Activated naive CD8-positive, alpha-beta T cell treated with anti-CD3 and anti-CD28 coated beads, Interleukin-2, amount 10 ng/mL, durations not matched to agents 7 days and 5 days (primary cell): ENCODE results near the gene ARSI. TPM values are rescaled to one million over a fixed set of nuclear protein-coding genes. Genes with fewer than 3 reads are reported as not detected.

Experiments
- ATAC-seq: fragments of 150-1000 bp; cut with Tn5 transposase; one replicate; pipeline ENCODE4 v1.10.0; 2021; ENCODE audit warnings: low read depth, moderate library complexity
- POLR2A ChIA-PET: fragments of 350-600 bp; sonication (Branson Sonifier 250); formaldehyde crosslinking; loops from one replicate; lab custom pipeline; 2021; ENCODE audit warnings: antibody characterized with exemption; lab: Charles Lee
- DNase-seq: peaks from one replicate; pipeline ENCODE4 v3.0.0; 2021
- H3K27ac Mint-ChIP-seq: one replicate; pipeline ENCODE4 v1.8.0; 2022; ENCODE audit warnings: mild to moderate bottlenecking, mixed read lengths
- H3K27me3 Mint-ChIP-seq: one replicate; pipeline ENCODE4 v1.8.0; 2022; ENCODE audit warnings: mild to moderate bottlenecking, moderate library complexity, mixed read lengths
- H3K36me3 Mint-ChIP-seq: one replicate; pipeline ENCODE4 v1.8.0; 2021; ENCODE audit warnings: mild to moderate bottlenecking, mixed read lengths
- H3K4me1 Mint-ChIP-seq: one replicate; pipeline ENCODE4 v1.8.0; 2021; ENCODE audit warnings: mixed read lengths
- H3K4me3 Mint-ChIP-seq: one replicate; pipeline ENCODE4 v1.8.0; 2022; ENCODE audit warnings: mild to moderate bottlenecking, moderate library complexity, mixed read lengths
- H3K9me3 Mint-ChIP-seq: one replicate; pipeline ENCODE4 v1.8.0; 2021; ENCODE audit warnings: mixed read lengths
- total RNA-seq, 2 experiments: library from RNA; stranded (reverse); gene quantifications; one replicate each; pipeline ENCODE4 v1.2.3, GENCODE V29; 2021

The ARSI gene
- total RNA-seq, 2 experiments from 2014 or later = not detected

GRCh38 chr5:150300496-150301169 lies 2.1 kb downstream of the ARSI start:
- POLR2A ChIA-PET = no interaction called here
- H3K4me1 Mint-ChIP-seq = peaks cover 8% of the 10 kb centered on the region
- H3K27ac Mint-ChIP-seq = no peak overlapping the region
- H3K36me3 Mint-ChIP-seq = no peaks in the 10 kb centered on the region
- peaks cover 46% of the 10 kb centered on the region for H3K27me3 Mint-ChIP-seq
- no peak for ATAC-seq
- H3K4me3 Mint-ChIP-seq = no peak overlapping the region
- DNase-seq = no peak
- H3K9me3 Mint-ChIP-seq = no peaks in the 10 kb centered on the region

DNA sequence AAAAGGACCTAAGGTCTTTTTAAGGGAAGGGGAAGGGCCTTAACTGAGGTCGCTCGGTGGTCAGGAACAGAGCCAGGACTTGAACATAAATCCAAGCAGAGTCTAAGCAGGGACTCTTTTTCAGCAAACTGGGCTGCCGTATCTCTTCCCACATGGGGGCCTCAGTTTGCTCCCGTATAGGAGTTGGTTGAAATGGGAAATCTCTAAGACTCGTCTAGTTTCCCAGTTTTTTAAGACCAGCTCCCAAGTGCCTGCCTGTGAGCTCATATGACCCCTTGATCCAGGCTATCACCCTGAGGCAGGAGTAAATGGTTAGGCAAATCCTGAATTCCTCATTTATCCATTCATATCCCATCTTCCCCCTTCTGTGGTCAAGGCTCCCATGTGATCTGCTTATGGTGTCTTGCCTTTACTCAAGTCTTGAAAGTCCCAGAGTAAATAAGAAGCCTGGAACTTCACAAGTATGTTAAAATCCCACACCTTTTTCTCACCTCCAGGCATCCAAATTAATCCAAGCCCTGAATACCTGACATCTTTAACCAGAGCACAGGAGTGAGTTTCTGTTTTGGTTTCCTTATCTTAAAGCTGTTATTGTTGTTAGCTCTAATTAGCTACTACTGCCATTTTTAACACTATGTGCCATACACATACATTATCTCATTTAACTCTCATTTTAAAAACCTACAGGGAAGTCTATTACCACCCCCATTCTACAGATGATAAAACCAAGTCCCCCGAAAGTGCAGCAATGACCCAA lies 3.0 kb downstream of the ARSI start:
- no peaks in the 10 kb centered on the region for H3K9me3 Mint-ChIP-seq
- ATAC-seq (no peak), DNase-seq (no peak)
- H3K27me3 Mint-ChIP-seq = peaks cover 42% of the 10 kb centered on the region
- H3K36me3 Mint-ChIP-seq = no peaks in the 10 kb centered on the region
- no peak overlapping the region for H3K4me3 Mint-ChIP-seq
- H3K4me1 Mint-ChIP-seq = peaks cover 4% of the 10 kb centered on the region
- no peak overlapping the region for H3K27ac Mint-ChIP-seq
- POLR2A ChIA-PET = no interaction called here

GRCh38 chr5:150298701-150299451 lies 3.8 kb downstream of the ARSI start:
- H3K27ac Mint-ChIP-seq = no peak overlapping the region
- DNase-seq = no peak
- H3K4me1 Mint-ChIP-seq = peaks cover 4% of the 10 kb centered on the region
- H3K36me3 Mint-ChIP-seq = no peaks in the 10 kb centered on the region
- no peaks in the 10 kb centered on the region for H3K9me3 Mint-ChIP-seq
- POLR2A ChIA-PET = no interaction called here
- H3K27me3 Mint-ChIP-seq = peaks cover 36% of the 10 kb centered on the region
- no peak overlapping the region for H3K4me3 Mint-ChIP-seq
- ATAC-seq = no peak

DNA sequence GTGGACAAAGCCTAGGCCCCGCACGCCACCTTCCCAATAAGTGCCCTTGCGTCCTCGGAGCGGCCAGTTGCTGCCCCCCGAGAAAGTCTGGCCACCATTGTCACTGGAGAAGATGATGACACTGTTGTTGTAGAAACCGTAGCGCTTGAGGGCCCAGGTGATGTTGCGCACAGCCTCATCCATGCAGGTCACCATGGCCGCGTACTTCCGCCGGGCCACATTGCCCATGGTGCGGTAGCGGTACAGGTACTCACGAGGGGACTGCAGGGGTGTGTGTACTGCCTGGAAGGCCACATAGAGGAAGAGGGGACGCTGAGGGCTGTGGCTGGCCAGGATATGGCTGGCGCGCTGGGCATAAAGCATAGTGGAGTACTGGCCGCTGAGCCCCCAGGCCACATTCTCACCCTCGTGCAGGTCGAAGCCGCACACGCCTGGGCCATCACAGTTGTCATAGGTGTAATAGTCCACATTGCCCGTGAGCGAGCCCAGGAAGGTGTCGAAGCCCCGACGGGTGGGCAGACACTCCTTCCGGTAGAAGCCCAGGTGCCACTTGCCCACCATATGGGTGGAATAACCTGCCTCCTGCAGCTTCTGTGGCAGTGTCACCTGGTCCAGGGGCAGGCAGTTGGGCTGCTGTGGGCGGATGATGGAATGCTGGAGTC lies 4.6 kb downstream of the ARSI start:
- no peaks in the 10 kb centered on the region for H3K36me3 Mint-ChIP-seq
- no peak for ATAC-seq
- H3K4me3 Mint-ChIP-seq = no peak overlapping the region
- no peaks in the 10 kb centered on the region for H3K9me3 Mint-ChIP-seq
- no peak overlapping the region for H3K27ac Mint-ChIP-seq
- POLR2A ChIA-PET = no interaction called here
- H3K27me3 Mint-ChIP-seq = peaks cover 28% of the 10 kb centered on the region
- DNase-seq = no peak
- H3K4me1 Mint-ChIP-seq = peaks cover 4% of the 10 kb centered on the region

- no peak overlapping the region for H3K27ac Mint-ChIP-seq
- no peak overlapping the region for H3K4me3 Mint-ChIP-seq
- H3K27me3 Mint-ChIP-seq = peaks cover 22% of the 10 kb centered on the region
- H3K4me1 Mint-ChIP-seq = peaks cover 4% of the 10 kb centered on the region
- no peak for ATAC-seq
- H3K36me3 Mint-ChIP-seq = no peaks in the 10 kb centered on the region
- POLR2A ChIA-PET = no interaction called here
- no peaks in the 10 kb centered on the region for H3K9me3 Mint-ChIP-seq
- no peak for DNase-seq
These were observed 5.3 kb downstream of the ARSI start for GRCh38 chr5:150297236-150297890.

GRCh38 chr5:150296496-150296895 lies 6.2 kb downstream of the ARSI start:
- Mint-ChIP-seq H3K4me1 (peaks cover 4% of the 10 kb centered on the region), H3K9me3 (no peaks in the 10 kb centered on the region), H3K27me3 (peaks cover 17% of the 10 kb centered on the region), H3K27ac (no peak overlapping the region), H3K36me3 (no peaks in the 10 kb centered on the region), H3K4me3 (no peak overlapping the region)
- ATAC-seq = no peak
- no peak for DNase-seq
- POLR2A ChIA-PET = no interaction called here

DNA sequence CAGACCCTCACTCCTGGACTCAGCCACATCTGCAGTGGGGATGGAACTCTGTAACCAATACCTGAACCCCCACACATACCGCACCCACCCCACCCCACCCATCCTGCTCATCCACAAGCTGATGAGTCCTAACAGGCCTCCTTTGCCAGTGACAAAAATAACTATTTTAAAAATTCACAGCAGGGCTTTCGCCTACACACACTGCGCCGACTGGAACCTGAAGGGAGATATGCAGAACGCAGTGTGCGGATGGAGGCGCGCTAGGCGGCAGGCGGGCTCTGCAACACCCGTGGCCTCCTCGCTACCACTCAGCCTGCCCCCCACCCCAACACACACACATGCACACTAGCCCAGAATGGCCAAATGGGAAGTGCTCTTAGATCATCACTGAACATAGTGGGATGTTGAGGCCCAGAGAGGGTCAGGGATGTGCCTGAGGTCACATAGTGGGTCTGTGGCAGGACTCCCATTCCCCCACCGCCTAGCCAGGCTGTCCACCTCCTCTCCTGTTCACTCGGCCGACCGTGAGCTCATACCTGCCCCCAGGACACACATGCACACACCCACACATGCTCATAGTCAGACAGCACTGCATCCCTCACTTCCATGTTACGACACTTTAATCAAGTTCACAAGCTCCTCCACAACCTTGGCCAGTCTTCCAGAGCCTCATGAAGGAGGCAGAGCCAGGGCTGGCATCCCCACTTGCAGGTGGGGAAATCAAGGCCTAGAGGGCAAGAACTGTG lies 6.8 kb downstream of the ARSI start:
- DNase-seq = no peak
- Mint-ChIP-seq H3K36me3 (no peaks in the 10 kb centered on the region), H3K9me3 (no peaks in the 10 kb centered on the region), H3K4me1 (peaks cover 4% of the 10 kb centered on the region), H3K4me3 (no peak overlapping the region), H3K27ac (no peak overlapping the region), H3K27me3 (peaks cover 11% of the 10 kb centered on the region)
- no peak for ATAC-seq
- POLR2A ChIA-PET = no interaction called here

DNA sequence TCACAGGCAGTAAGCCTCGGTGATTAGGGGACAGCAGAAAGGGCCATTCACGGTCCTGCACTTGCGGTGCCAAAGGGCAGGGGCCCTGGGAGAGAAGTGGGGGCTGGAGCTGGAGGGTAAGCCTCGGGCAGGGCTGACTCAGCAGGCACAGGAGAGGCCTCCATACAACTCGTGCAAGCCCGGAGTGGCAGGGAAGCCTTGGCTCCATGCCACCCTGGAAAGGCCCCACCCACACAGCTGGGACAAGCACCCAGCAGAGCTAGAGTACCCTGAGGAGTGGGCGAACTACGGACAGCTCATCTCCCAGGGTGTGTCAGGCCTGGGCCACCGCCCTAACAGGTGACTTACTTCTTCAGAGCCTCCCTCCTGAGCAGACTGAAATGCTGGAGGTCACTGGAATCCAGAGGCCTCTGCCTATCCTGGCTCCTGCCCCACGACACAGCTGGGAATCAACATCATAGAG lies 7.5 kb downstream of the ARSI start:
- DNase-seq (no peak), ATAC-seq (no peak)
- Mint-ChIP-seq H3K4me1 (peaks cover 4% of the 10 kb centered on the region), H3K4me3 (no peak overlapping the region), H3K36me3 (no peaks in the 10 kb centered on the region), H3K27ac (no peak overlapping the region), H3K9me3 (no peaks in the 10 kb centered on the region), H3K27me3 (peaks cover 9% of the 10 kb centered on the region)
- POLR2A ChIA-PET = no interaction called here

- ATAC-seq = no peak
- Mint-ChIP-seq H3K4me1 (no peaks in the 10 kb centered on the region), H3K27me3 (peaks cover 3% of the 10 kb centered on the region), H3K9me3 (no peaks in the 10 kb centered on the region), H3K27ac (no peak overlapping the region), H3K36me3 (no peaks in the 10 kb centered on the region), H3K4me3 (no peak overlapping the region)
- POLR2A ChIA-PET = no interaction called here
- no peak for DNase-seq
These were observed 8.1 kb downstream of the ARSI start for GRCh38 chr5:150294551-150295071.

- H3K4me1 Mint-ChIP-seq = no peaks in the 10 kb centered on the region
- no peak overlapping the region for H3K4me3 Mint-ChIP-seq
- H3K27me3 Mint-ChIP-seq = peaks cover 6% of the 10 kb centered on the region
- DNase-seq (no peak), ATAC-seq (no peak)
- POLR2A ChIA-PET = no interaction called here
- no peaks in the 10 kb centered on the region for H3K36me3 Mint-ChIP-seq
- no peak overlapping the region for H3K27ac Mint-ChIP-seq
- no peaks in the 10 kb centered on the region for H3K9me3 Mint-ChIP-seq
These were observed 9.4 kb downstream of the ARSI start for GRCh38 chr5:150293091-150293941.

GRCh38 chr5:150291388-150292385 lies 11.0 kb downstream of the ARSI start:
- POLR2A ChIA-PET = no interaction called here

More at GRCh38 chr5:150291388-150292385, 11.0 kb downstream of the ARSI start:
- no peaks in the 10 kb centered on the region for H3K9me3 Mint-ChIP-seq
- no peak for DNase-seq
- no peak overlapping the region for H3K27ac Mint-ChIP-seq
- H3K27me3 Mint-ChIP-seq = peaks cover 6% of the 10 kb centered on the region
- H3K4me1 Mint-ChIP-seq = no peaks in the 10 kb centered on the region
- H3K4me3 Mint-ChIP-seq = no peak overlapping the region
- ATAC-seq = no peak
- no peaks in the 10 kb centered on the region for H3K36me3 Mint-ChIP-seq
